ENCODE results near the gene MAGI3. TPM values are rescaled to one million over a fixed set of nuclear protein-coding genes. Genes with fewer than 3 reads are reported as not detected.
"Not testable (repeated sequence)": the region's sequence is repeated elsewhere in the genome, so short reads cannot be mapped to it uniquely, and the experiment has no call there.

Gene MAGI3
- total and polyA plus RNA-seq, 4 donors: 2.8 to 21.7 (median 9.6) TPM

GRCh38 chr1:113545626-113546025, 155.3 kb downstream of the MAGI3 start:
- WGBS, 2 donors: 74 to 77% methylated on average over 2 of the region's 2 CpGs
- H3K36me3 ChIP-seq (ENCODE audit: control insufficient read depth in 1 of 2, insufficient read depth in 2 of 2, low read length in 1 of 2): no peaks in the 10 kb centered on the region
- H3K27ac ChIP-seq (ENCODE audit: low read depth in 1 of 2, low read length in 2 of 2): no peak overlapping the region
- DNase-seq (no peak), ATAC-seq (ENCODE audit: low FRiP score) (no peak)
- H3K4me3 ChIP-seq (ENCODE audit: low read length in 2 of 2): no peak overlapping the region
- intact Hi-C loops (cut with DNase I): no loop called here
- no peaks in the 10 kb centered on the region for H3K9me3 ChIP-seq (ENCODE audit: control insufficient read depth, low read length)
- H3K4me1 ChIP-seq (ENCODE audit: control insufficient read depth in 1 of 2, insufficient read depth in 2 of 2, low read length in 2 of 2): no peaks in the 10 kb centered on the region
- no peaks in the 10 kb centered on the region for H3K27me3 ChIP-seq (ENCODE audit: control insufficient read depth in 1 of 2, insufficient read depth in 2 of 2, low read length in 1 of 2)

GRCh38 chr1:113551728-113552127, 161.4 kb downstream of the MAGI3 start:
- H3K9me3 ChIP-seq (ENCODE audit: control insufficient read depth, low read length): no peaks in the 10 kb centered on the region
- DNase-seq (no peak), ATAC-seq (ENCODE audit: low FRiP score) (no peak)
- no peak overlapping the region for H3K4me3 ChIP-seq (ENCODE audit: low read length in 2 of 2)
- no peaks in the 10 kb centered on the region for H3K36me3 ChIP-seq (ENCODE audit: control insufficient read depth in 1 of 2, insufficient read depth in 2 of 2, low read length in 1 of 2)
- H3K27me3 ChIP-seq (ENCODE audit: control insufficient read depth in 1 of 2, insufficient read depth in 2 of 2, low read length in 1 of 2): no peaks in the 10 kb centered on the region
- no peaks in the 10 kb centered on the region for H3K4me1 ChIP-seq (ENCODE audit: control insufficient read depth in 1 of 2, insufficient read depth in 2 of 2, low read length in 2 of 2)
- WGBS, 2 donors: 97 to 100% methylated on average over 1 of the region's 1 CpG
- intact Hi-C loops (cut with DNase I): no loop called here
- no peak overlapping the region for H3K27ac ChIP-seq (ENCODE audit: low read depth in 1 of 2, low read length in 2 of 2)

GRCh38 chr1:113552244-113552643, 161.9 kb downstream of the MAGI3 start:
- intact Hi-C loops (cut with DNase I): no loop called here
- Histone ChIP-seq H3K27me3 (ENCODE audit: control insufficient read depth in 1 of 2, insufficient read depth in 2 of 2, low read length in 1 of 2) (no peaks in the 10 kb centered on the region), H3K27ac (ENCODE audit: low read depth in 1 of 2, low read length in 2 of 2) (no peak overlapping the region), H3K4me1 (ENCODE audit: control insufficient read depth in 1 of 2, insufficient read depth in 2 of 2, low read length in 2 of 2) (no peaks in the 10 kb centered on the region), H3K36me3 (ENCODE audit: control insufficient read depth in 1 of 2, insufficient read depth in 2 of 2, low read length in 1 of 2) (no peaks in the 10 kb centered on the region), H3K4me3 (ENCODE audit: low read length in 2 of 2) (no peak overlapping the region), H3K9me3 (ENCODE audit: control insufficient read depth, low read length) (no peaks in the 10 kb centered on the region)
- ATAC-seq (ENCODE audit: low FRiP score) (no peak), DNase-seq (no peak)
- 89 to 96% methylated on average over 1 of the region's 1 CpG for WGBS, 2 donors

DNA sequence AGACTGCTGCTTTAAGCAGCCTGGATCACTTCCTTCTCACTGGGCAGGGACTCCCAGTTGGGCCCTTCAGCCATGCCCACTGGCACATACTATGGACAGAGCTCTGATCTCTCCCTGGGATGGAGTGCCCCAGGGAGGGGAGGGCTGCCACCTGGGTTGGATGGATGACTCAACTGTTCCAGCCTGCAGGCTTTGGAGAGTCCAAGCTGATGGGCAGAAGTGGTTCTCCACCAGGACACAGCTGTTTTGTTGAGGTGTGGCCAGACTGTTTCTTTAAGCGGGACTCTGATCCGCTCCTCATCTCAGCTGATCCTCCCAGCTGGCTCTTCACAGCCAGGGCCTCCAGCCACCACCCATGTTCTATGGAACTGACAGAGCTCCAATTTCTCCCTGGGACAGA, 166.9 kb downstream of the MAGI3 start:
- ATAC-seq (ENCODE audit: low FRiP score) (no peak), DNase-seq (no peak)
- H3K27me3 ChIP-seq (ENCODE audit: control insufficient read depth in 1 of 2, insufficient read depth in 2 of 2, low read length in 1 of 2): no peaks in the 10 kb centered on the region
- no peak overlapping the region for H3K4me3 ChIP-seq (ENCODE audit: low read length in 2 of 2)
- H3K9me3 ChIP-seq (ENCODE audit: control insufficient read depth, low read length): no peaks in the 10 kb centered on the region
- intact Hi-C loops (cut with DNase I): no loop called here
- no peak overlapping the region for H3K27ac ChIP-seq (ENCODE audit: low read depth in 1 of 2, low read length in 2 of 2)
- H3K36me3 ChIP-seq (ENCODE audit: control insufficient read depth in 1 of 2, insufficient read depth in 2 of 2, low read length in 1 of 2): no peaks in the 10 kb centered on the region
- WGBS, 2 donors: 94 to 98% methylated on average over 2 of the region's 2 CpGs
- no peaks in the 10 kb centered on the region for H3K4me1 ChIP-seq (ENCODE audit: control insufficient read depth in 1 of 2, insufficient read depth in 2 of 2, low read length in 2 of 2)

DNA sequence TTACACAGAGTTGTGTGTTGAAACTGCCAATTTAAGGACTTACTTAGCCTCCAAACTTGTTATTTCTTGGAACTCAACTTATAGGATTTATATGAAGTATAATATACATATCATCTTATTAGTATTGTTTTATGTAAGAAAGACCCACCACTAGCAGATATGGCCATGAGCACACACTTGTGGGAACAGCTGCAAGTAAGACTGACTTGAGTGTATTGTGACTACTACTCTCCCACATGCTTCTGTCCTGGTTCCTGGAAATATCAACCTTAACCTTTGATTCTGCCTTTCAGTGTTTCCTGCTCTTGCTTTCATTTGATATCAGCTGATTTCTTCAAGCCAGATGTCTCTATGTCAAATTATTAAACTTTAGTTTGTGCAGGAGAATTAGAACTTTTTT, 175.3 kb downstream of the MAGI3 start:
- ATAC-seq (ENCODE audit: low FRiP score) (no peak), DNase-seq (no peak)
- H3K36me3 ChIP-seq (ENCODE audit: control insufficient read depth in 1 of 2, insufficient read depth in 2 of 2, low read length in 1 of 2): no peaks in the 10 kb centered on the region
- no peaks in the 10 kb centered on the region for H3K4me1 ChIP-seq (ENCODE audit: control insufficient read depth in 1 of 2, insufficient read depth in 2 of 2, low read length in 2 of 2)
- H3K9me3 ChIP-seq (ENCODE audit: control insufficient read depth, low read length): no peaks in the 10 kb centered on the region
- no peak overlapping the region for H3K4me3 ChIP-seq (ENCODE audit: low read length in 2 of 2)
- H3K27me3 ChIP-seq (ENCODE audit: control insufficient read depth in 1 of 2, insufficient read depth in 2 of 2, low read length in 1 of 2): no peaks in the 10 kb centered on the region
- intact Hi-C loops (cut with DNase I): no loop called here
- H3K27ac ChIP-seq (ENCODE audit: low read depth in 1 of 2, low read length in 2 of 2): no peak overlapping the region

DNA sequence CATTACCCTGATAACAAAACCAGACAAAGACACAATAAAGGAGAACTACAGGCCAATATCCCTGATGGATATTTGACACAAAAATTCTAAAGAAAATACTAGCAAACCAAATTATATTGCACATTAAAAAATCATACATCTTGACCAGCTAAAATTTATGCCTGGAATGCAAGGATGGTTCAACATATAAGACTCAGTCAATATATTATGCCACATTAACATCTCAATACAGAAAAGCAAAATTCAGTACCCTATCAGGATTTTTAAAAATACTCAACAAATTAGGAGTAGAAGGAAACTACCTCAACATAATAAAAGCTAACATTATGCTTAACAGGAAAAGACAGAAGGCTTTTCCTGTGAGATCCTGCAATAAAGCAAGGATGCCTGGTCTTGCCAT, 177.1 kb downstream of the MAGI3 start:
- no peaks in the 10 kb centered on the region for H3K36me3 ChIP-seq (ENCODE audit: control insufficient read depth in 1 of 2, insufficient read depth in 2 of 2, low read length in 1 of 2)
- no peak overlapping the region for H3K4me3 ChIP-seq (ENCODE audit: low read length in 2 of 2)
- no peak overlapping the region for H3K27ac ChIP-seq (ENCODE audit: low read depth in 1 of 2, low read length in 2 of 2)
- H3K27me3 ChIP-seq (ENCODE audit: control insufficient read depth in 1 of 2, insufficient read depth in 2 of 2, low read length in 1 of 2): no peaks in the 10 kb centered on the region
- DNase-seq: no peak
- no peaks in the 10 kb centered on the region for H3K9me3 ChIP-seq (ENCODE audit: control insufficient read depth, low read length)
- no peaks in the 10 kb centered on the region for H3K4me1 ChIP-seq (ENCODE audit: control insufficient read depth in 1 of 2, insufficient read depth in 2 of 2, low read length in 2 of 2)
- intact Hi-C loops (cut with DNase I): no loop called here
- ATAC-seq (ENCODE audit: low FRiP score): no peak

DNA sequence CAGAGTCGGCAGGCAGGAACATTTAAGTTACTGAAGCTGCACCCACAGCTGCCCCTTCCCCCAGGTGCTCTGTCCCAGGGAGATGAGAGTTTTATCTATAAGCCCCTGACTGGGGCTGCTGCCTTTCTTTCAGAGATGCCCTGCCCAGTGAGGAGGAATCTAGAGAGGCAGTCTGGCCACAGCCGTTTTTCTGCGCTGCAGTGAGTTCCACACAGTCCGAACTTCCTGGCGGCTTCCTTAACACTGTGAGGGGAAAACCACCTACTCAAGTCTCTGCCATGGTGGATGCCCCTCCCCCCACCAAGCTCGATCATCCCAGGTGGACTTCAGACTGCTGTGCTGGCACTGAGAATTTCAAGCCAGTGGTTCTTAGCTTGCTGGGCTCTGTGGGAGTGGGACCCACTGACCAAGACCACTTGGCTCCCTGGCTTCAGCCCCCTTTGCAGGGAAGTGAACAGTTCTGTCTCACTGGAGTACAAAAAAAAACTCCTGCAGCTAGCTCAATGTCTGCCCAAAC, 185.5 kb downstream of the MAGI3 start:
- H3K4me3 ChIP-seq (ENCODE audit: low read length in 2 of 2); H3K9me3 ChIP-seq (ENCODE audit: control insufficient read depth, low read length); H3K27ac ChIP-seq (ENCODE audit: low read depth in 1 of 2, low read length in 2 of 2); H3K36me3 ChIP-seq (ENCODE audit: control insufficient read depth in 1 of 2, insufficient read depth in 2 of 2, low read length in 1 of 2); intact Hi-C loops (cut with DNase I); DNase-seq; H3K27me3 ChIP-seq (ENCODE audit: control insufficient read depth in 1 of 2, insufficient read depth in 2 of 2, low read length in 1 of 2); ATAC-seq (ENCODE audit: low FRiP score); H3K4me1 ChIP-seq (ENCODE audit: control insufficient read depth in 1 of 2, insufficient read depth in 2 of 2, low read length in 2 of 2): not testable (repeated sequence)
- 90 to 93% methylated on average over 6 of the region's 6 CpGs for WGBS, 2 donors

DNA sequence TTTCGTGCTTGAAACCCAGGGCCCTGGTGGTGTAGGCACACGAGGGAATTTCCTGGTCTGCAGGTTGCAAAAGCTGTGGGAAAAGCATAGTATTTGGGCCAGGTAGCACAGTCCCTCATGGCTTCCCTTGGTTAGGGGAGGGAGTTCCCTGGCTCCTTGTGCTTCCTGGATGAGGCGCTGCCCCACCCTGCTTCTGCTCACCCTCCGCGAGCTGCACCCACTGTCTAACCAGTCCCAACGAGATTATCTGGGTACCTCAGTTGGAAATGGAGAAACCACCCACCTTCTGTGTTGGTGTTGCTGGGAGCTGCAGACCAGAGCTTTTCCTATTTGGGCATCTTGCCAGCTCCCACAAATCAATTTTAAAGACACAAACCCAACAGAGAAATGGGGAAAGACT, 186.0 kb downstream of the MAGI3 start:
- Histone ChIP-seq H3K4me3 (ENCODE audit: low read length in 2 of 2) (no peak overlapping the region), H3K27ac (ENCODE audit: low read depth in 1 of 2, low read length in 2 of 2) (no peak overlapping the region), H3K36me3 (ENCODE audit: control insufficient read depth in 1 of 2, insufficient read depth in 2 of 2, low read length in 1 of 2) (peaks cover 0 to 4% of the 10 kb centered on the region in 2 donors), H3K27me3 (ENCODE audit: control insufficient read depth in 1 of 2, insufficient read depth in 2 of 2, low read length in 1 of 2) (no peaks in the 10 kb centered on the region), H3K9me3 (ENCODE audit: control insufficient read depth, low read length) (peaks cover 2% of the 10 kb centered on the region), H3K4me1 (ENCODE audit: control insufficient read depth in 1 of 2, insufficient read depth in 2 of 2, low read length in 2 of 2) (peaks cover 0 to 3% of the 10 kb centered on the region in 2 donors)
- ATAC-seq (ENCODE audit: low FRiP score) (no peak), DNase-seq (no peak)
- 86 to 87% methylated on average over 6 of the region's 6 CpGs for WGBS, 2 donors
- intact Hi-C loops (cut with DNase I): no loop called here

- DNase-seq (no peak), ATAC-seq (ENCODE audit: low FRiP score) (no peak)
- H3K4me3 ChIP-seq (ENCODE audit: low read length in 2 of 2): no peak overlapping the region
- H3K9me3 ChIP-seq (ENCODE audit: control insufficient read depth, low read length): peaks cover 2% of the 10 kb centered on the region
- H3K4me1 ChIP-seq (ENCODE audit: control insufficient read depth in 1 of 2, insufficient read depth in 2 of 2, low read length in 2 of 2): peaks cover 0 to 3% of the 10 kb centered on the region in 2 donors
- 67 to 73% methylated on average over 2 of the region's 2 CpGs for WGBS, 2 donors
- H3K27ac ChIP-seq (ENCODE audit: low read depth in 1 of 2, low read length in 2 of 2): no peak overlapping the region
- peaks cover 0 to 4% of the 10 kb centered on the region in 2 donors for H3K36me3 ChIP-seq (ENCODE audit: control insufficient read depth in 1 of 2, insufficient read depth in 2 of 2, low read length in 1 of 2)
- intact Hi-C loops (cut with DNase I): no loop called here
- H3K27me3 ChIP-seq (ENCODE audit: control insufficient read depth in 1 of 2, insufficient read depth in 2 of 2, low read length in 1 of 2): no peaks in the 10 kb centered on the region
Measured at GRCh38 chr1:113579256-113580018, 189.1 kb downstream of the MAGI3 start.

Measured in aorta (tissue), 5 donors.